IMR-90 (cell line): ENCODE results near the gene PDK3.

Experiments used
- POLR2A ChIP-seq: IDR thresholded peaks from 2 replicates; pipeline ENCODE4 v1.6.1; 2012; ENCODE audit warnings: mild to moderate bottlenecking, low read depth, low read length
- SMC3 ChIP-seq: fragments of 150-350 bp; IDR thresholded peaks from 2 replicates; pipeline ENCODE4 v1.6.1; 2016; ENCODE audit warnings: low read depth, mild to moderate bottlenecking, antibody characterized with exemption, low read length, moderate library complexity
- TF ChIP-seq, protein P1 (sequence below): conservative IDR thresholded peaks from 2 replicates; pipeline ENCODE4 v1.5.1; 2012; ENCODE audit warnings: mild to moderate bottlenecking, low read depth, low read length, improper control_type of control experiment
- TF ChIP-seq, protein P2 (sequence below): fragments of 150-350 bp; IDR thresholded peaks from 2 replicates; pipeline ENCODE4 v1.6.1; 2017; ENCODE audit warnings: mild to moderate bottlenecking, antibody characterized with exemption, low read length, low read depth

DNA sequence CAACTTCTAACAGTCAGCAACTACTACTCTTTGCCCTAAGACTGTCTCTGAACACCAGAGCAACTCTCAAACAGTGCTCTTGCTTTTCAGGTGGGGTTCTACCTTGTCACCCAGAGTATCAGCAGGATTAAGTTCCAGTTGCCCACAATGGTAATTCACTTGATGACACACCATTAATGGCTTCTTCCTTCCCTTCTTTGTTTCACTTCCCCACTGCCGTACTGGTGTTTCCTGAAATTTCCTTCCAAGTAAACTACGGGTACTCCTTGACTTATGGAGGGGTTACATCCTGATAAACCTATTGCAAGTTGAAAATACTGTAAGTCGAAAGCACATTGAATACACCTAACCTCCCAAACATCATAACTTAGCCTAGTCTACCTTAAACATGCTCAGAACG lies 36.6 kb upstream of the PDK3 start:
- TF ChIP-seq, protein P1, sequence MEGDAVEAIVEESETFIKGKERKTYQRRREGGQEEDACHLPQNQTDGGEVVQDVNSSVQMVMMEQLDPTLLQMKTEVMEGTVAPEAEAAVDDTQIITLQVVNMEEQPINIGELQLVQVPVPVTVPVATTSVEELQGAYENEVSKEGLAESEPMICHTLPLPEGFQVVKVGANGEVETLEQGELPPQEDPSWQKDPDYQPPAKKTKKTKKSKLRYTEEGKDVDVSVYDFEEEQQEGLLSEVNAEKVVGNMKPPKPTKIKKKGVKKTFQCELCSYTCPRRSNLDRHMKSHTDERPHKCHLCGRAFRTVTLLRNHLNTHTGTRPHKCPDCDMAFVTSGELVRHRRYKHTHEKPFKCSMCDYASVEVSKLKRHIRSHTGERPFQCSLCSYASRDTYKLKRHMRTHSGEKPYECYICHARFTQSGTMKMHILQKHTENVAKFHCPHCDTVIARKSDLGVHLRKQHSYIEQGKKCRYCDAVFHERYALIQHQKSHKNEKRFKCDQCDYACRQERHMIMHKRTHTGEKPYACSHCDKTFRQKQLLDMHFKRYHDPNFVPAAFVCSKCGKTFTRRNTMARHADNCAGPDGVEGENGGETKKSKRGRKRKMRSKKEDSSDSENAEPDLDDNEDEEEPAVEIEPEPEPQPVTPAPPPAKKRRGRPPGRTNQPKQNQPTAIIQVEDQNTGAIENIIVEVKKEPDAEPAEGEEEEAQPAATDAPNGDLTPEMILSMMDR, result no peak
- TF ChIP-seq, protein P2, sequence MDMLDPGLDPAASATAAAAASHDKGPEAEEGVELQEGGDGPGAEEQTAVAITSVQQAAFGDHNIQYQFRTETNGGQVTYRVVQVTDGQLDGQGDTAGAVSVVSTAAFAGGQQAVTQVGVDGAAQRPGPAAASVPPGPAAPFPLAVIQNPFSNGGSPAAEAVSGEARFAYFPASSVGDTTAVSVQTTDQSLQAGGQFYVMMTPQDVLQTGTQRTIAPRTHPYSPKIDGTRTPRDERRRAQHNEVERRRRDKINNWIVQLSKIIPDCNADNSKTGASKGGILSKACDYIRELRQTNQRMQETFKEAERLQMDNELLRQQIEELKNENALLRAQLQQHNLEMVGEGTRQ, result no peak
- TF ChIP-seq SMC3, result no peak
- no peak for TF ChIP-seq POLR2A
